ENCODE measurements around the gene NCAM1.
A peak's percentile ranks its signal among the peaks of the same experiment; 100 is the strongest.

Gene NCAM1

GRCh38 chr11:113204280-113204679 is 243.1 kb downstream of the NCAM1 start:
- no peak for TF ChIP-seq SPI1 (IDR thresholded peaks at IDR 0.05; ENCODE audit: borderline replicate concordance, low read depth)
- no peak for TF ChIP-seq REST (IDR thresholded peaks at IDR 0.05; ENCODE audit: insufficient replicate concordance, low read depth)
- no peak for TF ChIP-seq CTCF (IDR thresholded peaks at IDR 0.05; ENCODE audit: insufficient read depth, low read length)
- TF ChIP-seq GABPA (IDR thresholded peaks at IDR 0.05; ENCODE audit: low read depth), result no peak
- TF ChIP-seq POLR2AphosphoS5 (IDR thresholded peaks at IDR 0.05; ENCODE audit: low read depth), result no peak
- peak; percentile 12 to 41 for DNase-seq (ENCODE audit: low read depth in 1 of 2, low spot score in 1 of 2)
- H3K4me3 ChIP-seq (replicated peaks; ENCODE audit: insufficient read depth, low read length), result no peak overlapping the region
- H3K27ac ChIP-seq (replicated peaks), result no peak overlapping the region
- no peaks in the 10 kb centered on the region for H3K27me3 ChIP-seq (ENCODE audit: insufficient read depth, poor library complexity, severe bottlenecking)

GRCh38 chr11:113213549-113213948 is 252.3 kb downstream of the NCAM1 start:
- TF ChIP-seq REST (IDR thresholded peaks at IDR 0.05; ENCODE audit: insufficient replicate concordance, low read depth) (no peak), GABPA (IDR thresholded peaks at IDR 0.05; ENCODE audit: low read depth) (no peak), SPI1 (IDR thresholded peaks at IDR 0.05; ENCODE audit: borderline replicate concordance, low read depth) (no peak), CTCF (IDR thresholded peaks at IDR 0.05; ENCODE audit: insufficient read depth, low read length) (no peak)
- Histone ChIP-seq H3K27me3 (ENCODE audit: insufficient read depth, poor library complexity, severe bottlenecking) (peaks cover 3% of the 10 kb centered on the region), H3K4me3 (replicated peaks; ENCODE audit: insufficient read depth, low read length) (no peak overlapping the region), H3K27ac (replicated peaks) (no peak overlapping the region)
- no peak for DNase-seq (ENCODE audit: low read depth in 1 of 2, low spot score in 1 of 2)

GRCh38 chr11:113222241-113222640 is 261.0 kb downstream of the NCAM1 start:
- no peak overlapping the region for H3K4me3 ChIP-seq (replicated peaks; ENCODE audit: insufficient read depth, low read length)
- H3K27me3 ChIP-seq (ENCODE audit: insufficient read depth, poor library complexity, severe bottlenecking), result peaks cover 2% of the 10 kb centered on the region
- no peak for DNase-seq (ENCODE audit: low read depth in 1 of 2, low spot score in 1 of 2)
- no peak overlapping the region for H3K27ac ChIP-seq (replicated peaks)
- TF ChIP-seq REST (IDR thresholded peaks at IDR 0.05; ENCODE audit: insufficient replicate concordance, low read depth) (no peak), POLR2AphosphoS5 (IDR thresholded peaks at IDR 0.05; ENCODE audit: low read depth) (no peak), SPI1 (IDR thresholded peaks at IDR 0.05; ENCODE audit: borderline replicate concordance, low read depth) (no peak)

- Histone ChIP-seq H3K27ac (replicated peaks) (no peak overlapping the region), H3K4me3 (replicated peaks; ENCODE audit: insufficient read depth, low read length) (no peak overlapping the region), H3K27me3 (ENCODE audit: insufficient read depth, poor library complexity, severe bottlenecking) (no peaks in the 10 kb centered on the region)
- no peak for DNase-seq (ENCODE audit: low read depth in 1 of 2, low spot score in 1 of 2)
- TF ChIP-seq POLR2AphosphoS5 (IDR thresholded peaks at IDR 0.05; ENCODE audit: low read depth), result no peak
- no peak for TF ChIP-seq REST (IDR thresholded peaks at IDR 0.05; ENCODE audit: insufficient replicate concordance, low read depth)
- no peak for TF ChIP-seq SPI1 (IDR thresholded peaks at IDR 0.05; ENCODE audit: borderline replicate concordance, low read depth)
- TF ChIP-seq GABPA (IDR thresholded peaks at IDR 0.05; ENCODE audit: low read depth), result no peak
- no peak for TF ChIP-seq CTCF (IDR thresholded peaks at IDR 0.05; ENCODE audit: insufficient read depth, low read length)
Observed at GRCh38 chr11:113234888-113235287, 273.7 kb downstream of the NCAM1 start.

Data from HL-60 (cell line).